PC-3 (cell line): ENCODE results near the gene FKBP2. TPM values are rescaled to one million over a fixed set of nuclear protein-coding genes. Genes with fewer than 3 reads are reported as not detected.

Source experiments
- ATAC-seq: fragments of 200-7000 bp; cut with Tn5 transposase; 2 replicates; pipeline ENCODE4 v1.9.1; 2020; ENCODE audit warnings: mild to moderate bottlenecking, moderate library complexity
- BruUV-seq: library from RNA; stranded (reverse); fragments of 400-500 nt; replicated peaks from 2 replicates; lab custom pipeline; 2021; lab: Mats Ljungman, UMichigan
- CTCF ChIA-PET: fragments of 300-600 bp; sonication (Branson Sonifier 250); formaldehyde crosslinking; loops from one replicate; lab custom pipeline; 2022; ENCODE audit warnings: antibody characterized with exemption; lab: Charles Lee
- POLR2A ChIA-PET: fragments of 300-600 bp; sonication (Branson Sonifier 250); formaldehyde crosslinking; loops from one replicate; lab custom pipeline; 2022; ENCODE audit warnings: antibody characterized with exemption; ENCODE audit not compliant: unreplicated experiment; lab: Charles Lee
- DNase-seq: peaks from one replicate; pipeline ENCODE4 v3.0.0-alpha.2; 2015
- H2AFZ ChIP-seq: fragments of 300-600 bp; sonication (generic); 2 replicates; pipeline ENCODE4 v1.6.0; 2016; ENCODE audit warnings: antibody characterized with exemption, low read length
- H3F3A ChIP-seq: fragments of 300-600 bp; sonication (generic); one replicate; pipeline ENCODE4 v1.6.0; 2017; ENCODE audit warnings: antibody characterized with exemption, low read length, control low read depth, mild to moderate bottlenecking; ENCODE audit not compliant: unreplicated experiment
- H3K27ac ChIP-seq: fragments of 300-600 bp; sonication (generic); 2 replicates; pipeline ENCODE4 v1.5.1; 2016; ENCODE audit warnings: mild to moderate bottlenecking, low read length
- H3K27me3 ChIP-seq: fragments of 300-600 bp; sonication (generic); 2 replicates; pipeline ENCODE4 v1.6.1; 2016; ENCODE audit warnings: low read length, mixed read lengths
- H3K36me3 ChIP-seq: fragments of 300-600 bp; sonication (generic); 2 replicates; pipeline ENCODE4 v1.6.1; 2016; ENCODE audit warnings: low read depth, mixed run types, low read length, mixed read lengths
- H3K4me1 ChIP-seq: fragments of 300-600 bp; sonication (generic); 2 replicates; pipeline ENCODE4 v1.5.1; 2016; ENCODE audit warnings: low read length; ENCODE audit not compliant: insufficient read depth
- H3K4me2 ChIP-seq: fragments of 300-600 bp; sonication (generic); 2 replicates; pipeline ENCODE4 v1.6.0; 2016; ENCODE audit warnings: low read length
- H3K4me3 ChIP-seq: fragments of 300-600 bp; sonication (generic); 2 replicates; pipeline ENCODE4 v1.5.1; 2016; ENCODE audit warnings: mild to moderate bottlenecking, low read length, mixed read lengths
- H3K79me2 ChIP-seq: fragments of 300-600 bp; sonication (generic); 2 replicates; pipeline ENCODE4 v1.6.1; 2017; ENCODE audit warnings: low read length, mixed read lengths
- H3K9ac ChIP-seq: fragments of 300-600 bp; sonication (generic); 2 replicates; pipeline ENCODE4 v1.6.0; 2016; ENCODE audit warnings: mild to moderate bottlenecking, low read length
- H3K9me2 ChIP-seq: fragments of 300-600 bp; sonication (generic); replicated peaks from 2 replicates; pipeline ENCODE4 v1.6.1; 2016; ENCODE audit warnings: mixed run types, low read length, mixed read lengths
- H3K9me3 ChIP-seq: fragments of 300-600 bp; sonication (generic); 2 replicates; pipeline ENCODE4 v1.6.1; 2016; ENCODE audit warnings: low read length, mixed read lengths
- H4K20me1 ChIP-seq: fragments of 300-600 bp; sonication (generic); 2 replicates; pipeline ENCODE4 v1.6.1; 2016; ENCODE audit warnings: low read length, mixed read lengths
- CTCF ChIP-seq: fragments of 300-600 bp; sonication (generic); conservative IDR thresholded peaks from 2 replicates; pipeline ENCODE4 v1.5.1; 2017; ENCODE audit warnings: antibody characterized with exemption, low read depth, mild to moderate bottlenecking, low read length
- EZH2 ChIP-seq: fragments of 300-600 bp; sonication (generic); IDR thresholded peaks from one replicate; pipeline ENCODE4 v1.6.1; 2017; ENCODE audit warnings: antibody characterized with exemption, mild to moderate bottlenecking, low read length; ENCODE audit not compliant: unreplicated experiment
- EZH2phosphoT487 ChIP-seq: fragments of 300-600 bp; sonication (generic); IDR thresholded peaks from 2 replicates; pipeline ENCODE4 v1.6.1; 2018; ENCODE audit warnings: mild to moderate bottlenecking, antibody characterized with exemption, low read length, borderline replicate concordance
- intact Hi-C: fragments of 100-400 bp; cut with micrococcal nuclease; formaldehyde crosslinking; loops from 2 replicates; pipeline ENCODE4 v1.9.0; 2023
- total RNA-seq: library from RNA; depleted of rRNA; stranded (reverse); fragments of >200 nt; gene quantifications from 2 replicates; pipeline ENCODE4 v1.2.3, GENCODE V29; 2014

The FKBP2 gene
- total RNA-seq, 1 experiment from 2014 or later, result 215 TPM

DNA sequence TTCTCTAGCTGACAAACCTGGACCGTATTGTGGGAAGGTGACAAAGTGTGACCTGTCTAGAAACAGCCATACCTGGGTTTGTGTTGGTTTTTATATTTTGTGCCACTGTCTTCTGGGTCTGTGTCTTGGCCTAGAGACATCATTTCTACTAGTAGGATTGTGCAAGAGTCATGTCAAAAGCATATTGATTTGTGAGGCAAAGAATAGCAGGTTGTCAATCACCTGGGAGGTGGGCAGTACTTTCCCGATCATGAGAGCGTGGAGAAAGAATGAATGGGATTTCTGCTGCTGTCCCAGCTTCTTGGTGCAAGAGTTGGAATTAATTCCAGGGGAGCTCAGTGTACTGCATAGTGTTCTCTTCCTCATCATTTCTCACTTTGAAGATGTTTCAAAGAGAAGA, 39.4 kb upstream of the FKBP2 start:
- no TSS peak for BruUV-seq
- H3K27me3 ChIP-seq, result no peaks in the 10 kb centered on the region
- no peaks in the 10 kb centered on the region for H3K9me2 ChIP-seq
- no peak for TF ChIP-seq CTCF
- TF ChIP-seq EZH2, result no peak
- no peak for TF ChIP-seq EZH2phosphoT487
- intact Hi-C loops, result no loop called here
- ChIA-PET CTCF (no interaction called here), POLR2A (interaction anchor here (0.5 kb wide), 1 partner anchor 546 kb away, joined by 3 read pairs; no protein-coding TSS in a partner anchor)
- H3F3A ChIP-seq, result peaks cover 4% of the 10 kb centered on the region
- H2AFZ ChIP-seq, result no peak overlapping the region
- ATAC-seq (no peak), DNase-seq (no peak)
- H3K4me1 ChIP-seq, result 0 out of 2 replicates have a peak, but pooled peaks cover 3% of the 10 kb centered on the region
- no peak overlapping the region for H3K9ac ChIP-seq
- peaks cover 84% of the 10 kb centered on the region for H3K36me3 ChIP-seq
- H4K20me1 ChIP-seq, result peaks cover 7% of the 10 kb centered on the region; the same call in 1 of the 2 replicates
- H3K4me3 ChIP-seq, result no peak overlapping the region
- H3K27ac ChIP-seq, result no peak overlapping the region
- H3K79me2 ChIP-seq, result peaks cover 9% of the 10 kb centered on the region; the same call in 1 of the 2 replicates
- no peak overlapping the region for H3K4me2 ChIP-seq
- no peaks in the 10 kb centered on the region for H3K9me3 ChIP-seq

GRCh38 chr11:64202992-64203391, 37.9 kb upstream of the FKBP2 start:
- no peak overlapping the region for H3K9ac ChIP-seq
- no peak overlapping the region for H2AFZ ChIP-seq
- peaks cover 77% of the 10 kb centered on the region for H3K36me3 ChIP-seq
- peaks cover 4% of the 10 kb centered on the region for H3F3A ChIP-seq
- no peak overlapping the region for H3K27ac ChIP-seq
- no peak overlapping the region for H3K4me2 ChIP-seq
- no peak overlapping the region for H3K4me3 ChIP-seq
- intact Hi-C loops, result no loop called here
- ATAC-seq (no peak), DNase-seq (no peak)
- H3K9me3 ChIP-seq, result no peaks in the 10 kb centered on the region
- no TSS peak for BruUV-seq
- H3K9me2 ChIP-seq, result no peaks in the 10 kb centered on the region
- 0 out of 2 replicates have a peak, but pooled peaks cover 3% of the 10 kb centered on the region for H3K4me1 ChIP-seq
- peaks cover 9% of the 10 kb centered on the region; the same call in 1 of the 2 replicates for H3K79me2 ChIP-seq
- H4K20me1 ChIP-seq, result peaks cover 7% of the 10 kb centered on the region; the same call in 1 of the 2 replicates
- ChIA-PET CTCF (no interaction called here), POLR2A (interaction anchor here (0.6 kb wide), 1 partner anchor 38 kb away, joined by 4 read pairs; no protein-coding TSS in a partner anchor)
- H3K27me3 ChIP-seq, result no peaks in the 10 kb centered on the region
- no peak for TF ChIP-seq CTCF
- no peak for TF ChIP-seq EZH2phosphoT487
- TF ChIP-seq EZH2, result no peak
